Stimulated activated CD4-positive, alpha-beta T cell treated with anti-CD3 and anti-CD28 coated beads, Interleukin-4, amount 100 ng/mL, for 24 hours (primary cell): ENCODE measurements around the gene IL17REL.
"Not testable (repeated sequence)": the region's sequence is repeated elsewhere in the genome, so short reads cannot be mapped to it uniquely, and the experiment has no call there.

Source experiments
- DNase-seq: peaks from one replicate; pipeline ENCODE4 v3.0.0-alpha.2; 2020

The IL17REL gene

DNA sequence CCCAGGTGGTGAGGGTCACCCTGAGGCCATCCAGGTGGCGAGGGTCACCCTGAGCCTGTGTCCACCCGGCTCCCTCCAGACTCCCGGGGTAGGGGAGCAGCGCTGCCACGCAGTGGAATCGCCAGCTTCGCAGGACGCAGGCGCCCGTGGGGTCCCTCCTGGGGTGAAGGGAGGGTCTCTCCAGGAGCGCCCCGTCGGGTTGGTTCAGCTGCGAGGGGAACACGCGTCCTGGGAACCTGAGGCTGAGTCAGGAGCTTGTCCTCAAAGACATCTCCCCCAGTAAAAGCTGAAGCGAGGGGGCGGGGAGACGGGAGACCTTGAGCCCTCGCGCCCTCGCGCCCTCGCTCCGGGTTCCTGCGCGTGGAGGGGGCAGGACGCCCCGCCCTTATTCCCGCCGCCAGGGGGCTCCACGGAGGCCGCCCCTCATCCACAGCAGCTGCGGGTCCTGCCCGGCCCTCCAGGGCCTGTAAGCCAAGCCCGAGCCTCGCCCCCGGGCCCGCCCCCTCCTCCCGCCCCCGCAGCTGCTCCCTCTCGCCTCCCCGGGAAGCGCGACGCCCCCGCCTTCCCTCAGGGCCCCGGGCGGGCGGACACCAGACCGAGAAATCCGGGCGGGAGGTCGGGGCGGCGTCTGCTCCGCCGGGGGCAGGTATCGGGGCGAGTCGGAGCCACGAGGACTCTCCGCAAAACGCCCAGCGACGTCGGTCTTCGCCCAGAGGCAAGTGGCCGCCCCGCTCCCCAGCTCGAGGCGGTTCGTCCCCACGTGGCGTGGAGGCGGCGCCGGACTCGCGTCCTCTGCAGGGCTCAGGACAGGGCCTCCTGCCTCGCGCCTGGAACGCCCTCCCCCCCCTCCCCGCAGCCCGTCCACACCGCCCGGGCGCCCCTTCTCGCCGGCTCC, 29.2 kb downstream of the IL17REL start:
- DNase-seq = no peak

DNA sequence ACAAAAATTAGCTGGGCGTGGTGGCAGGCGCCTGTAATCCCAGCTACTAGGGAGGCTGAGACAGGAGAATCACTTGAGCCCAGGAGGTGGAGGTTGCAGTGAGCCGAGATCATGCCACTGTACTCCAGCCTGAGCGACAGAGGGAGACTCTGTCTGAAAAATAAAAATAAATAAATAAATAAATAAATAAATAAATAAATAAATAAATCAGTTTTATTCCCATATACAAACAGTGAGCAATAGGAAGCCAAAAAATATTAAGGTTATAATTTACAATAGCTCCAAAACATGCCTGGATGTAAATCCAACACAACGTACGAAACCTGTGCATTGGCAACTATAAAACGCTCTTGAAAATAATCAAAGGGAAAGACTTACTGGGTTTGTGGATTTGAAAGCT, 30.8 kb downstream of the IL17REL start:
- not testable (repeated sequence) for DNase-seq

DNA sequence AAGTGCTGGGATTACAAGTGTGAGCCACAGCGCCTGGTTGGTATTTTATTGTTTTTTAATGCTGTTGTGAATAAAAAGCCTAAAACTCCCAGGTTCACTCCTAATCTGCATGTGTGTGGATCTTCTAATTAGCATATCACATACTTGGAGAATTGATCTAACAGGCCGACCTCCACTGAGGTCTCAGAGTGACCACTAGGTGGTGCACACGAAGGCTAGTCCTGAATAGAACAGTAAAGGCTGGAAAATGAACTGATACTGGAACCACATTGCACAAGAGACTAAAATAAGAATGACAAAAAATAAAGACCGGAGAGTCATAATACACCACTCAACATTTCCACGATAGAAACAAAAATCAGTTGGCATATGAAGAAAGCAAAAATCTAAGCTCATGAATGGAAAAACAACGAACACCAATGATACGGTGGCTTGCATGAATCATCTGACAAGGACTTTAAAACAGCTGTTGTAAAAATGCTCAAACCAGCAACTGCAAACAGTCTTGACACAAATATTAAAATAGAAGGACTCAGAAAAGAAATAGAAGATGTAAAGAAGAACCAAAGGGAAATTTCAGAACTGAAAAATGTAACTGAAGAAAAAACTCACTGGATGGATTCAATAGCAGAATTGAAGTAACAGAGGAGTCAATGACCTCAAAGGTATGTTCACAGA, 32.8 kb downstream of the IL17REL start:
- DNase-seq = peak; percentile 58

DNA sequence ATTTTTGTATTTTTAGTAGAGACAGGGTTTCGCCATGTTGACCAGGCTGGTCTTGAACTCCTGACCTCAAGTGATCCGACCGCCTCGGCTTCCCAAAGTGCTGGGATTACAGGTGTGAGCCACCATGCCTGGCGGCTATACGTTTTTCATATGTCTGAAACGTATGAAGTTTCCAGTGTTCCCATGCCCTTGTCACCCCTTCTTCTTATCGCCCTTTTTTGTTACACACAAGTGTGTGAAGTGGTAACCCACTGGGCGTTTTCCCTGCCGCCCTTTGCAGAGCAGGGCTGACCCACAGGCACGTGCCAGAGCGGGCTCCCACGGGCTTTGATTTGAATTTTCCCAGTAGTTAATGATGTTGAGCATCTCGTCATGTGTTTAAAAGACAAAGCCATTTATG, 35.0 kb downstream of the IL17REL start:
- DNase-seq = no peak

DNA sequence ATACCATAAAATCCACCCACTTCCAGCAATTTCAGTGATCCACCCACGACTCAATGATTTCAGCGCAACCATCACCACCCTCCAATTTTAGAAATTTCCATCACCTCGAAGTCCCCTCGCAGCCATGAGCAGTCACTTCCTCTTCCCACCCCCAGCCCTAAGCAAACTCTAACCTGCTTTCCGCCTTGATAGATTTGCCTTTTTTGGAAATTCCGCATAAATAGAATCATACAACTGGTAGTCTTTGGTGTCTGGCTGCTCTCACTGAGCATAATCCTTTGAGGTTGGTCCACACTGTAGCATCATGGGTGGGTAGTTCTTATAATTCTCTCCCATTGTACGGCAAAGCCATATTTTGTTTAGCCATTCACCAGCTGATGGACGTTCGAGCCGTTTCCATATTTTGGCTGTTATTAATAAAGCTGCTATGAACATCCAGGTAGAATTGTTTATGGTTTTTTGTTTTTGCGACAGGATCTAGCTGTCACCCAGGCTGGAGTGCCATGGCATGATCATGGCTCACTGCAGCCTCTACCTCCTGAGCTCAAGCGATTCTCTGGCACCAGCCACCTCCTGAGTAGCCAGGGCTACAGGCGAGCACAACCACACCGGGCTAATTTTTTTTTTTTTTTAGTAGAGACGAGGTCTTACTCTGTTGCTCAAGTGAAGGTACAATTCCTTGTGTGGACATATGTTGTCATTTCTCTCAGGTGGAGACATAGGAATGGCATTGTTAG, 36.0 kb downstream of the IL17REL start:
- DNase-seq = peak; percentile 75

GRCh38 chr22:49975543-49976389, 36.8 kb downstream of the IL17REL start:
- DNase-seq = peak; percentile 62

DNA sequence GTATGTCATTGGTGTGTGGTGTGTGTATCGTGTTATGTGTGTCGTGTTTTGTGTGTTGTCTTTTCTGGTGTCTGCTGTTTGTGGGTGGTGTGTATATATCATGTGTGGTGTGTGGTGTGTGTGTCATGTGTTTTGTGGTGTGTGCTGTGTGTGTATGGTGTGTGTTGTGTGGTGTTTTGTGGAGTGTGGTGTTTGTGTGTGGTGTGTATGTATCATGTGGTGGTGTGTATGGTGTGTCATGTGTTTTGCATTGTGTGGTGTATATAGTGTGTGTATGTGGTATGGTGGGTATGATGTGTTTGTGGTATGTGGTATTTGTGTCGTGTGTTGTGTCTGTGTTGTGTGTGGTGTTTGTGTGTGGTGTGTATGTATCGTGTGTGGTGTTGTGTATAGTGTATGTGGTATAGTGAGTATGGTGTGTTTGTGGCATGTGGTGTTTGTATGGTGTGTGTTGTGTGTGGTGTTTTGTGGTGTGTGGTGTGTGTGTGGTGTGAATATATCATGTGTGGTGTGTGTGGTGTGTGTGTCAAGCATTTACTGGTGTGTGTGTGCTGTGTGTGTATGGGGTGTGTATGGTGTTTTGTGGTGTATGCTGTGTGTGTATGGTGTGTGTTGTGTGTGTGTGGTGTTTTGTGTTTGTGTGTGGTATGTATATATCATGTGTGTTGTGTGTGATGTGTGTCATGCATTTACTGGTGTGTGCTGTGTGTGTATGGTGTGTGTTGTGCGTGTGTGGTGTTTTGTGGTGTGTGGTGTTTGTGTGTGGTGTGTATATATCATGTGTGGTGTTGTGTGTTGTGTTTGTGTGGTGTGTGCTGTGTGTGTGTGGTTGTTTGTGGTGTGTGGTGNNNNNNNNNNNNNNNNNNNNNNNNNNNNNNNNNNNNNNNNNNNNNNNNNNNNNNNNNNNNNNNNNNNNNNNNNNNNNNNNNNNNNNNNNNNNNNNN, 39.3 kb downstream of the IL17REL start:
- no peak for DNase-seq

- DNase-seq = peak; percentile 18
Observed at GRCh38 chr22:49972163-49973017, 40.2 kb downstream of the IL17REL start.

- peak; percentile 74 for DNase-seq
Observed at GRCh38 chr22:49971232-49972162, 41.1 kb downstream of the IL17REL start.

DNA sequence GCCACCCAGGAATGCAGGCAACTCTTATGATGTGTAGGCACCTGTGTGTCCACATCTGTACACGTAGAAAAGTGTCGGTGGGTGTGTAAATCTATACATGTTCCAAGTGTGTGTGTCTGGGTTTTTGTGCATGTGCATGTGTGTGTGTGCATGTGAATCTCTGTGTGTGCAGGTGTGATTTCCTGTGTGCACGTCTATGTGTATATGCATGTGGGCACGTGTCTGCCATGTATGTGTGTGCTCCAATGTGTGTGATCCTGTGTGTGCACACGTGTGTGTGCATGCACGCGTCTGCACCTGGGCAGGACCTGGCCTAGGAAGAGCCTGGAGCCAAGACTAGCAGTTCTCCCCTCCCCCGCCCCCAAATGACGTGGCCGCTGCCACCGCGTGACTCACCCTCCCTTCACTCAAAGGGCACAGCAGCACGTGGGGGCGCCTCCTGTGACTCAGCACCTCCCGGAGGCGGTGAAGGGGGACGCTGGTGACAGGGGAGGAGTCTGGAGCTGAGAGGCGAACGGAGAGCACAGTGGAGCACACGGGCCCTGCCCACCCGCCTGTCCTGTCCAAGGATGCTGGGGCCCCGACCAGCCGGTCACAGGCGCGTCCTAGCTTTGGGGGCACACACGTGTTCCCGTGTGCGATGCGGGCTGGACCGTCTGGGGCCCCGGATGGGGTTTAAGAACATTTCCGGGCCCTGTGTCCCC, 41.9 kb downstream of the IL17REL start:
- DNase-seq = peak; percentile 98

DNA sequence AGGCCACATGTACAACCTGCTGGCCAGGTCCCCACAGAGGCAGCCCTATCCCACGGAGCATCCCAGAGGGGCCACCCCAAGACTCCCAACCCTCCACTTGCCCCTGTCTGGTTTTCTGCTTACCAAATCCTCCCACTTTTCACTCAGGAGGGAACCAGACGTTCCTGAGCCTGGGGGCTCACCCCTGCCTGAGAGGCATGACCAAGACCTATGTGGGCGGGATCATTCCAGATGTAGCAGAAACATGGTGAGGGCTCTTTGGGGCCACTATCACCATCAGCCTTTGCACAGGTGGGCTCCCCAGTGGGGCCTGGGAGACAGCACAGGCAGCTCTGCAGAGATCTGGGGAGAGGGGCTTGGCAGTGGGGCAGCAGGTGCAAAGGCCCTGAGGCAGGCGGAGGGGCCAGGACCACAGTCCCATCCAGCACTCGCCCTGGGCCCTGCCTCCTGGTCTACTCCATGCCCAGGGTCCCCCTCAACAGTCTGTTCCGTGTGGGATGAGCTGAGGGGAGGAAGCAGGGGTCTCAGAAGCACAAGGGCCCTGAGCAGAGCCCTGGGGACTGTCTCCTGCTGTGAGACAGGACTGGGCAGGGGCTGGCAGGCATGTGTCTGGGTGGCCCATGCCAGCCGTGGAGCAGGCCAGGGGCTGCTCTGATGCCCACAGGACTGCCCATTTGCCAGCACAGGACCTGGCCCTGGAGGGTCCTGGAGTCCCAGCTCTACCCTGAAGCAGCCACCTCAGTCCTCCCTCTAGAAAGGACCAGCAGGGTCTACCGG, 42.6 kb downstream of the IL17REL start:
- peak; percentile 6 for DNase-seq

GRCh38 chr22:49968831-49969661, 43.5 kb downstream of the IL17REL start:
- DNase-seq = peak; percentile 9

DNA sequence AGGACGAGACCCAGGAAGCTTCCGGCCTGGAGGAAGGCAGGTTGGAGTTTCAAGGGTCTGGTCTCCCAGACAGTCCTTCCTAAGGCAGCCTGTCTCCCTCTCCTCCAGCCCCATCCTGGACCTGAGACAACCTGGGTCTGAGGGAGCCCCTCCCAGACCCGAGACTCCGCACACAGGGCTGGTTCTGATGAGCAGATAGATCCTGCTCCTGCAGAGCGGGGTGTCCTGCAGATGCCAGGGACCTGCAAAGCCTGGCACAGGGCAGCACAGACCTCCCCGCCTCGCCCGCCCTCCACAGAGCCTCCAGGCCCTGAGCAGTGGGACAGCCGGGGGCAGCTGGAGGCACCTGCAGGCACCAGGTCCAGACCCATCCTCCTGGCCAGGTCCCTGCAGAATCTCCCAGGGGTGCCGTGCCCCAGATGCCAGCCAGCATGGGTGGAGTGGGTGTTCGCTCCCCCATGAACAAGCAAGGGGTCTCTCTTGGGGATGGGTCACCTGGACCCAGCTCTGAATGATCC, 44.2 kb downstream of the IL17REL start:
- peak; percentile 10 for DNase-seq

DNA sequence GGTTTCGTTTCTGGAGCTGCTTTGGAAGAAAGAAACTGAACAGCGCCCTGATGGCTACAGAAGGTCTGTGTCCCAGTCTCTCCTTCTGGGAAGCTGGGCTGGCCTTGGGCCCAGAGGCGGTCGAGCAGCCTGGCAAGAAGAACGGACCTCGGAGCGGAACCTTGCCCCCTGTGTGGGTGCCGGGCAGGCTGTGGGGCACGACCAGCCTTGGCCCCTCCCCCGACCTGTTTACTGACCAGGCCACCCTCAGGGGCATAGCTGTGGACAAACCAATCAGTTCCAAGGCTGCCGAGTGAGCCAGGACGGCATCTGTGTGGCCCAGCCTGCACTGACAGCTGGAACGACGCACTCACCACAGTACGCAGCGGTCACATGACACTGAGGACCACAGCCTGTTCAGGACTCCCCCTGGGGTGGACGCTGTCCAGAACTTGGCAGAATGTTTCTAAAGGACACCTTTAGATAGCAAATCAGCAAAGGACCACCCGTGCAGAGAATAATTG, 44.8 kb downstream of the IL17REL start:
- DNase-seq = peak; percentile 8

GRCh38 chr22:49966774-49967705, 45.5 kb downstream of the IL17REL start:
- peak; percentile 19 for DNase-seq
